Memory B cell (primary cell): ENCODE data around the gene TMEM258.

Experiments used
- ATAC-seq: fragments of 150-1000 bp; cut with Tn5 transposase; 2 replicates; pipeline ENCODE4 v1.10.0; 2021; ENCODE audit warnings: low read depth, mild to moderate bottlenecking, moderate library complexity
- DNase-seq, 2 donors: peaks; one replicate each; pipeline ENCODE4 v3.0.0; 2022; ENCODE audit warnings: low spot score in 2 of 2
- H3K27ac Mint-ChIP-seq: one replicate; pipeline ENCODE4 v1.8.0; 2022; ENCODE audit warnings: mild to moderate bottlenecking, moderate library complexity, mixed read lengths
- H3K27me3 Mint-ChIP-seq: one replicate; pipeline ENCODE4 v1.8.0; 2022; ENCODE audit warnings: mixed read lengths
- H3K36me3 Mint-ChIP-seq: one replicate; pipeline ENCODE4 v1.8.0; 2022; ENCODE audit warnings: mild to moderate bottlenecking, mixed read lengths
- H3K4me1 Mint-ChIP-seq: one replicate; pipeline ENCODE4 v1.8.0; 2022; ENCODE audit warnings: mixed read lengths
- H3K4me3 Mint-ChIP-seq: one replicate; pipeline ENCODE4 v1.8.0; 2022; ENCODE audit warnings: mild to moderate bottlenecking, moderate library complexity, mixed read lengths
- H3K9me3 Mint-ChIP-seq: one replicate; pipeline ENCODE4 v1.8.0; 2022; ENCODE audit warnings: mixed read lengths

The TMEM258 gene

DNA sequence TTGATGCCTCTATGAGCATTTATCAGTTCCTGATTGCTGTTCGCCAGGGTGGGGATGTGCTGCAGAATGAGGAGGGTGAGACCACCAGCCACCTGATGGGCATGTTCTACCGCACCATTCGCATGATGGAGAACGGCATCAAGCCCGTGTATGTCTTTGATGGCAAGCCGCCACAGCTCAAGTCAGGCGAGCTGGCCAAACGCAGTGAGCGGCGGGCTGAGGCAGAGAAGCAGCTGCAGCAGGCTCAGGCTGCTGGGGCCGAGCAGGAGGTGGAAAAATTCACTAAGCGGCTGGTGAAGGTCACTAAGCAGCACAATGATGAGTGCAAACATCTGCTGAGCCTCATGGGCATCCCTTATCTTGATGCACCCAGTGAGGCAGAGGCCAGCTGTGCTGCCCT is 3.1 kb upstream of the TMEM258 start:
- no peaks in the 10 kb centered on the region for H3K9me3 Mint-ChIP-seq
- H3K4me3 Mint-ChIP-seq = no peak overlapping the region
- H3K36me3 Mint-ChIP-seq = peaks cover 5% of the 10 kb centered on the region
- DNase-seq (no peak), ATAC-seq (no peak)
- H3K4me1 Mint-ChIP-seq = peaks cover 15% of the 10 kb centered on the region
- no peak overlapping the region for H3K27ac Mint-ChIP-seq
- no peaks in the 10 kb centered on the region for H3K27me3 Mint-ChIP-seq

DNA sequence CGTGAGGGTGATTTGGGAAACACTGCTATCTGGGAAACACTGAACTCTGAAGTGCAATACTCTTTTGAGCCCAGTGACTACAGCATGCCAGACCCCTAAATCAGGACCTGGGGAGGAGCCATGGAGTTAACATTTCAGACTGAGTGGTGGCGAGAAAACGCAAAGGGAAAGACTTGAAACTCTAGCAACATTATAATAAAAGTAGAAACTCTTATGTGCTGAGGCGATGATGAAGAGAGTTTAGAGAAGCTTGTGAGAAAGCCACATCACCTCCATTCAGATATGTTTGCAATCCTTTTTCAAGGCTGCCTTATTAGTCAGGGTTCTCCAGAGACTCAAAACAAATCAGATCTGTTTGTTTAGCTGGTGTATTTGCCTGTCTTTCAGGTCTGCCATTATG is 2.2 kb upstream of the TMEM258 start:
- Mint-ChIP-seq H3K36me3 (peaks cover 6% of the 10 kb centered on the region), H3K4me1 (peaks cover 15% of the 10 kb centered on the region), H3K9me3 (no peaks in the 10 kb centered on the region), H3K4me3 (no peak overlapping the region), H3K27me3 (no peaks in the 10 kb centered on the region), H3K27ac (no peak overlapping the region)
- DNase-seq = no peak
- no peak for ATAC-seq

DNA sequence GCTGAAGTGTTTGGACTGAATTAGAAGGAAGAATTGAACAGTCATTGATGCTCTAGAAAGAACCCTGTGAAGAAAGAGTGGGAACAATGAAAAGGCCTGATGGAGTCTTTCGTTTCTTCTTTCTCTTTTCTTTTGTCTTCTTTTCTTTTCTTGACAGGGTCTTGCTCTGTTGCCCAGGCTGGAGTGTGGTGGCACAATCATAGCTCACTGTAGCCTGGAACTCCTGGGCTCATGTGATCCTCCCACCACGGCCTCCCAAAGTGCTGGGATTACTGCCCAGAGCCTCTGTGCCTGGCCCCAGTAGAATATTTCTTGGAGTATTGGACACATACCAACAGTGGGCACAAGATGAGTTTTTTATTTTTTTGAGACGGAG is 1.4 kb upstream of the TMEM258 start:
- Mint-ChIP-seq H3K9me3 (no peaks in the 10 kb centered on the region), H3K36me3 (peaks cover 7% of the 10 kb centered on the region), H3K27ac (peak overlapping the region; percentile 98), H3K4me1 (peaks cover 15% of the 10 kb centered on the region), H3K4me3 (peak overlapping the region; percentile 51), H3K27me3 (no peaks in the 10 kb centered on the region)
- DNase-seq = no peak
- no peak for ATAC-seq

DNA sequence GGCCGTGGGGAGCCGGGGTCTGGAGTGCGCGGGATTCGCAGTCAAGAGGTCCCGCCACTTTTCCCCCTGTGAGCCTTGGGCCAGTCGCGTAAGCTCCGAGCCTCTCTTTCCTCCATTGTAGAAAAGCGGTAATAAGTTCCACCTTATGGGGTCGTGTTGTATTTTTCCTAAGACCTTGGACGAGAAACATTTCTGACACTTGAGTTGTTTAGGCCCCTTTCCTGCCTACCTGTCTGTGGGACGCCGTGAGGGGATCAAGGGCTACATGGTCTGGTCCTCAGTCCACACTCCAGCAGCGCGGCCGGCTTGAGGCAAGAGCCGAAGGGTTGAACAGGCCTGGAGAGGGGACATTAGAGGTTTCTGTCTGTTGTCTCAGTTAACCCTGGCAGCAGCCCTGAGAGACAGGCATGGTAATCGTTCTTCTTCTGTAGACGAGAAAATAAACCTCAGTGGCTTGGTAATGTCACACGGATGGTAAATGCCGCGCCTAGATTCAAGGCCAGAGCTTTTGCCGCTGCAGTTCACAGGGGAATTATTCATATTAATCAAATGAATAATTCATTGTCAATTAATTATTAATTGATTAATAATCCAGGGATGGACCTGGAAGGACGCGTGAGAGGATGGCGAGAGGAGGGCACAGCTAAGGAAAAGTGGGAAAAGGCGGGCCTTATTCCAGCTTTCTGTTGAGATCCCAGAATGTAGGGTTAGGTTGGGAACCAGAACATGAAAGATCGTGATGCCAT is 857 bp upstream of the TMEM258 start:
- Mint-ChIP-seq H3K27ac (peak overlapping the region; percentile 98), H3K4me3 (peak overlapping the region; percentile 96), H3K27me3 (no peaks in the 10 kb centered on the region), H3K4me1 (peaks cover 15% of the 10 kb centered on the region), H3K9me3 (no peaks in the 10 kb centered on the region), H3K36me3 (peaks cover 10% of the 10 kb centered on the region)
- no peak for DNase-seq
- ATAC-seq = peak; percentile 13

DNA sequence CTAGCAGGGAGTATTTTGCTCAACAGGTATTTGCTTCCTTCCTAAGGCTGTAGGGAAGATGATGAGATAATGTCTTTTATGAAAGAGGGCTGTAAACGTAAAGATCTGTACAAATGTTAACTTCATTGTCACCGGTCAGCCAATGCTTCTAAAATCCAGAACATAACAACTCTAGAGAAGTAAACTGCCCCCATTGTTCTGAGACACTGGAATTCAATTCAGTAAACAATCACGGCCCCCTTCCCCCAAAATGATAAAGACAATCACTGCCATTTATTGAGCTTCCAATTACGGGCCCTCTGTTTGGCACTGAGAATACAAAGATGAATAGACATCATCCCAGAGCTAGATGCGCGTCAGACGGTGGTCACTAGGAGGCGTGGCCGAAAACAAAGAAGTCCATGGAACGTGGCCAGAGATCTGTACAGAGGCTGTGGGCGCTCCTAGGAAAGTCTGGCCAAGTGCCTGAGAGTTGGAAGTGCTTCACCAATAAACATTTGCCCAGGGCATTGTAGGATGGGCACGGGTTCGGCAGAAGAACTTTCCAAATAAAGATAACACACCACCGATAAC is 576 bp downstream of the TMEM258 start:
- Mint-ChIP-seq H3K4me3 (peak overlapping the region; percentile 96), H3K27me3 (no peaks in the 10 kb centered on the region), H3K36me3 (peaks cover 13% of the 10 kb centered on the region), H3K9me3 (no peaks in the 10 kb centered on the region), H3K27ac (peak overlapping the region; percentile 98), H3K4me1 (peaks cover 14% of the 10 kb centered on the region)
- ATAC-seq (peak; percentile 28), DNase-seq (no peak)

DNA sequence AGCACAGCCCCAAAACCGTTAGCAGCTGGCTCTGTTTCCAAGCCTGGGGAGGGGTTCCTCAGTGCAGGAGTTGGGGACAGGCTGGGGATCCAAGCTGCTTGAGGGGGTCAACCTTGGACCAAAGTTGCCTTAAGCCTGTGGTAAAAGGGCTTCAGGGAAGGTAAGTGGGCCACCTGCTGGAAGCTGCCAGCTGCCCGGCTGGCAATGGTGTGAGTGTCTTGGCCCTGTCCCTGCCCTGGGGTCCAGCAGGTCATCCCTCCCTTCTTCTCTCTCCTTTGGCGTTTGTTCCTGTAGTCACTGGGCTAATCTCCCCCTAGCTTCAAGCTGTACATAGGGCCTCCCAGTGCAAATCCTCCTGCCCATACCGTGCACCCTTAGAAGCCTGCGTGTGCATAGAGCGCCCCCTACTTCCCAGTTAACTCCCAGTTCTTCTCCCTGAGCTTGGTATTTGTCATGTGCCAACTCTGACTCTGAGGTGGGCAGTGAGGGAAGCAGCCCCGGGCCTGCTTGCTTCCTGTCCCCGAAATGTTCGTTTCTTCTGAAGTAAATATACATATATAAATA is 4.4 kb downstream of the TMEM258 start:
- H3K27ac Mint-ChIP-seq = peak overlapping the region; percentile 62
- peaks cover 15% of the 10 kb centered on the region for H3K4me1 Mint-ChIP-seq
- H3K4me3 Mint-ChIP-seq = no peak overlapping the region
- no peaks in the 10 kb centered on the region for H3K27me3 Mint-ChIP-seq
- peaks cover 16% of the 10 kb centered on the region for H3K36me3 Mint-ChIP-seq
- ATAC-seq = no peak
- DNase-seq = no peak
- no peaks in the 10 kb centered on the region for H3K9me3 Mint-ChIP-seq

DNA sequence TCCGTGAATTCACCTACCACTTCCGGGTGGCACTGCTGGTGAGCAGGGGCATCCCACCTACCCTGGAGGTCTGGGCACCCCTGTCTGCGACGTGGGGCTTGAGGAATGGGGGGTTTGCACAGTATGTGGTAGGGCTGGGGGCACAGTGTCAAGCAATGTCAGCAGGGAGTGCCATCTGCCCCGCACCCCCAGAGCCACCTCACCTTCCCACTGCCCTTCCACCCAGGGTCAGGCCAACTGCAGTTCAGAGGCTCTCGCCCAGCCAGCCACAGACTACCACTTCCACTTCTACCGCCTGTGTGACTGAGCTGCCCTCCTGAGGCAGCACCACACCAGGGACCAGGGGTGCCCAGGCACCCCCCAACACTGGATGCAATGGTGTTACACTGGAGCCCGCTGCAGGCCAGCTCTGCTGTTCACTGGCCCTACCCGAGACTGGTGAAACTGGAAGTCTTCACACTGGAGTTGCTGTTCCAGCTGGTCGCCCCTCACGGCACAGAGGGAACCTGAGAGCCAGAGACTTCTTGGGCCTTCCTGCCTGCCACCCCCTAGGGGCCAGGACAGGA is 6.5 kb downstream of the TMEM258 start:
- ATAC-seq (peak; percentile 37), DNase-seq (no peak)
- Mint-ChIP-seq H3K9me3 (no peaks in the 10 kb centered on the region), H3K27me3 (no peaks in the 10 kb centered on the region), H3K36me3 (peaks cover 16% of the 10 kb centered on the region), H3K27ac (peak overlapping the region; percentile 31), H3K4me1 (peaks cover 7% of the 10 kb centered on the region), H3K4me3 (no peak overlapping the region)

DNA sequence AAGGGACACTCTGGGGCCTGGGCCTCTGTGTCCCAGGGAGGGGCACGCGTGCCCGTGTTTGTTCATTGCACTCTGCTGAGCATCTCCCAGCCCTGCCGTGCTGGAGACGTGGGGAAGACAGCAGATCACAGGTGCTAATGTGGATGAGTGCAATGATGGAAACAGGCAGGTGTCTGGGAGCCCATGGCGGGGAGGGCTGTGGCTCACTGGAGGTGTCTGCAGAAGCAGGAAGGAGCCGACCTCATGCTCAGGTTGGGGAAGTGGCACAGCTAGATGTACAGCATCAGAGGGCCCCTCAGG is 7.9 kb downstream of the TMEM258 start:
- H3K27me3 Mint-ChIP-seq = no peaks in the 10 kb centered on the region
- H3K4me1 Mint-ChIP-seq = peaks cover 7% of the 10 kb centered on the region
- H3K36me3 Mint-ChIP-seq = peaks cover 14% of the 10 kb centered on the region
- H3K9me3 Mint-ChIP-seq = no peaks in the 10 kb centered on the region
- no peak overlapping the region for H3K27ac Mint-ChIP-seq
- ATAC-seq (no peak), DNase-seq (no peak)
- no peak overlapping the region for H3K4me3 Mint-ChIP-seq

DNA sequence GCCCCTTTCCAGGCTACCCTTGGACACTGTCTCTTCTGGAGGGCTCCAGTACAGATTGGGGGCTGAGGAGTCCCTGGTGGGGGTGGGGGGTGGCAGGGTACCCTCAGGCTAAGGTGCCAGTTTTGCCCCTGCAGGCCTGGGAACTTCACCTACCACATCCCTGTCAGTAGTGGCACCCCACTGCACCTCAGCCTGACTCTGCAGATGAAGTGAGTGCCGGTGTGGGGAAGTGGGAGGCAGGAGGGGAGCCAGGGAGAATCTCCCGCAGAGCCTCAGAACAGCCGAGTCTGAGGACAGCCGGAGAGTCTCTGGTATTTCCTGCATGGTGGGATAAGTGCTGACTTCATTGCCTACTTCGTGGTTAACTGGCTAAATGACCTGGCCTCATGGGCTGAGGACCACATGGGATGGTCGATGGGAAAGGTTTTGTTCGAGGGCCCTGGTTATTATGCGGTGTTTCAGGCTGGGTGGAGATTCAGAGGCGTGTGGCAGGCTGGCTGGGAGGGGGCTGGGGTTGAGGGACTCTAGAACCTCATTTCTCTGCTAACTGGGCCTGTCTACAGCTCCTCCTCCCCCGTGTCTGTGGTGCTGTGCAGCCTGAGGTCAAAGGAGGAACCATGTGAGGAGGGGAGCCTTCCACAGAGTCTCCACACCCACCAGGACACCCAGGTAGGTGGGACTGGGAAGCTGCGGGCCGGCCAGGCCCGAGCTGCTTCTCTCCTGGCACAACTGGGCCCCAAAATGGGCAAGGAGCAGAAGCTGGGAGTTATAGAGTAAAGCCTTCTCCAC is 8.5 kb downstream of the TMEM258 start:
- no peak for ATAC-seq
- Mint-ChIP-seq H3K36me3 (peaks cover 14% of the 10 kb centered on the region), H3K27ac (no peak overlapping the region)

DNA sequence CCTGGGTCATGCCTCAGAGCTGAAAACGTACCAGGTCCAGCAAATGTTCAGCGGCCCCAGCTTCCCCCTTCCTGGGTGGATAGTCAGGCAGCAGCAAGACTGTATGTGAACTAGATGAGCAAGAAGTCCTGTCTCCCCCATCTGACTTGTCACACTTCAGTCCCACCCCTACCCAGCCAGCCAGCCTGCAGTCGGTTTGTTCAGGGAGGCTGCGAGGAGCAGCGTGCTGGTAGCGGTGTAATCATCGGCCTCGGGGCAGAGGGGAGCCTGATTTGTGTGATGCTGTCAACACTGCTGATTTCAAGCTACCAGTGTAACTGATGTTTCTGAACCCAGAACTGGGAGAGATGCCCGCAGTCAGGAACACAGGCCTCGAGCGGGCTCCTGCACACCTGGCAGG is 9.6 kb downstream of the TMEM258 start:
- Mint-ChIP-seq H3K9me3 (no peaks in the 10 kb centered on the region), H3K4me1 (peaks cover 4% of the 10 kb centered on the region), H3K27ac (no peak overlapping the region), H3K27me3 (peaks cover 6% of the 10 kb centered on the region), H3K4me3 (no peak overlapping the region), H3K36me3 (peaks cover 8% of the 10 kb centered on the region)
- ATAC-seq = no peak
- no peak for DNase-seq

More for the DNA sequence above, 8.5 kb downstream of the TMEM258 start:
- Mint-ChIP-seq H3K4me1 (peaks cover 7% of the 10 kb centered on the region), H3K9me3 (no peaks in the 10 kb centered on the region), H3K4me3 (no peak overlapping the region), H3K27me3 (no peaks in the 10 kb centered on the region)
- no peak for DNase-seq

DNA sequence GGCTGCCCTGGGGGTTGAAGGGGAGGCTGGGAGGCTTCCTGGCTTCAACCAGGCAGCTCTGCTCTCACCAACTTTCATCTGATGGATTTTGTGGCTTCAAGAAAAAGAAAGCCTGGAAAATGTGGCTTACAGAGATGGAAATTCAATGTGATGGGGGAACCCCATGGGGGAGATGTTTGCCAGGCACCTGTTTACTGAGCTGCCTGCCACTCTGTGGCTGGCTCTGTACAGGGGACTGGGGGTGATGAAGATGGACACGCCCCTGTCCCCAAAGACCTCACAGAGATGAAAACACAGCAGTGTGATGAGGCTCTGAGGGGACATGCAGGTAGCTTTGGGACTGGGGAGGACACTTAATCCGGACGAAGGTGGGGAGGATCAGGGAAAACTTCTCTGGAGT is 10.1 kb downstream of the TMEM258 start:
- Mint-ChIP-seq H3K36me3 (peaks cover 8% of the 10 kb centered on the region), H3K27me3 (peaks cover 7% of the 10 kb centered on the region), H3K9me3 (no peaks in the 10 kb centered on the region), H3K4me1 (peaks cover 4% of the 10 kb centered on the region), H3K27ac (no peak overlapping the region), H3K4me3 (no peak overlapping the region)
- no peak for DNase-seq
- no peak for ATAC-seq

DNA sequence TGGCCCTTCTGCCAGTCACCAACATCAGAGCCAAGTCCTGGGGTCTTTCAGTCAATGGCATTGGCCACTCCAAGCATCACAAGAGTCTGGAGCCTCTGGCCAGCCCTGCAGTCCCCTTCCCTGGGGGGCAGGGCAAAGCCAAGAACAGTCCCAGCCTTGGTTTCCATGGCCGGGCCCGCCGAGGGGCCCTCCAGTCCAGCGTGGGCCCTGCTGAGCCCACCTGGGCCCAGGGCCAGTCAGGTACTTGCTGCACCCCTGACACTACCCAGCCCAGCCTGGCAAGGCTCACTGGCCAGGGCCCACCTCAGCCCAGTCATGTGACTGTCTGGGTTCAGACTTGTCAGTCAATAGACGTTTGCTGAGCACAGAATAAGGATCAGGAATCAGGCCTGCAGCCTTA is 10.8 kb downstream of the TMEM258 start:
- Mint-ChIP-seq H3K27me3 (peaks cover 7% of the 10 kb centered on the region), H3K9me3 (no peaks in the 10 kb centered on the region), H3K4me1 (peaks cover 5% of the 10 kb centered on the region), H3K4me3 (no peak overlapping the region), H3K27ac (no peak overlapping the region), H3K36me3 (peaks cover 8% of the 10 kb centered on the region)
- no peak for DNase-seq
- no peak for ATAC-seq

DNA sequence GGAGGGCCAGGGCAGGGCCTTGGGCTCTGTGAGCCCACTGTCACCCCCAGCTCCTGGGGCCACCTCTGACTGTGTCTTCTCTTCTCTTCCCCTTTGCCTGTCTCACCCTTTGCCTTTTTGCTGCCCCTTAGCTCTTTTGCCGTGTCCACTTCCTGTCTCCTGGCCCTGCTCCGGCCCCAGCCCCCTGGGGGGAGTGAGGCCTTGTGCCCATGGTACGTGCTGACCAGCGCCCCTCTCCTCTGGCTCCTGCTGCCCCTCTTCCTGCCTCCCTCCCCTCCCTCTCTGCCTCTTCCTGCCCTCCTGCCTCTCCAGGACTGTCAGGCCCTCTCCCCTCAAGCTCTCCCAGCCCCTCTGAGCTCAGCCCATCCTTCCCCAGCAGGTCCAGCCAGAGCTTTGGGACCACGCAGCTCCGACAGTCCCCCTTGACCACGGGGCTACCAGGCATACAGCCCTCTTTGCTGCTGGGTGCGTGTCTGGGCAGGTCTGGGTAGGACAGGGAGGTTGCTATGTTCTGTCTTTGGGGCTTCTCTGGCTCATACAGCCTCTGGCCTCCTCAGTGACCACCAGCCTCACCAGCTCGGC is 11.7 kb downstream of the TMEM258 start:
- H3K4me1 Mint-ChIP-seq = peaks cover 2% of the 10 kb centered on the region
- H3K36me3 Mint-ChIP-seq = peaks cover 8% of the 10 kb centered on the region
- ATAC-seq (no peak), DNase-seq (no peak)
- H3K27ac Mint-ChIP-seq = no peak overlapping the region
- peaks cover 7% of the 10 kb centered on the region for H3K27me3 Mint-ChIP-seq
- H3K4me3 Mint-ChIP-seq = no peak overlapping the region
- no peaks in the 10 kb centered on the region for H3K9me3 Mint-ChIP-seq
